GM19193 (cell line): ENCODE data around the gene DBH.

Experiments
- POLR2A ChIP-seq: IDR thresholded peaks from 4 replicates; pipeline ENCODE4 v1.6.1; 2011; ENCODE audit not compliant: insufficient read depth, insufficient read length; ENCODE audit errors: extremely low read depth

The DBH gene

DNA sequence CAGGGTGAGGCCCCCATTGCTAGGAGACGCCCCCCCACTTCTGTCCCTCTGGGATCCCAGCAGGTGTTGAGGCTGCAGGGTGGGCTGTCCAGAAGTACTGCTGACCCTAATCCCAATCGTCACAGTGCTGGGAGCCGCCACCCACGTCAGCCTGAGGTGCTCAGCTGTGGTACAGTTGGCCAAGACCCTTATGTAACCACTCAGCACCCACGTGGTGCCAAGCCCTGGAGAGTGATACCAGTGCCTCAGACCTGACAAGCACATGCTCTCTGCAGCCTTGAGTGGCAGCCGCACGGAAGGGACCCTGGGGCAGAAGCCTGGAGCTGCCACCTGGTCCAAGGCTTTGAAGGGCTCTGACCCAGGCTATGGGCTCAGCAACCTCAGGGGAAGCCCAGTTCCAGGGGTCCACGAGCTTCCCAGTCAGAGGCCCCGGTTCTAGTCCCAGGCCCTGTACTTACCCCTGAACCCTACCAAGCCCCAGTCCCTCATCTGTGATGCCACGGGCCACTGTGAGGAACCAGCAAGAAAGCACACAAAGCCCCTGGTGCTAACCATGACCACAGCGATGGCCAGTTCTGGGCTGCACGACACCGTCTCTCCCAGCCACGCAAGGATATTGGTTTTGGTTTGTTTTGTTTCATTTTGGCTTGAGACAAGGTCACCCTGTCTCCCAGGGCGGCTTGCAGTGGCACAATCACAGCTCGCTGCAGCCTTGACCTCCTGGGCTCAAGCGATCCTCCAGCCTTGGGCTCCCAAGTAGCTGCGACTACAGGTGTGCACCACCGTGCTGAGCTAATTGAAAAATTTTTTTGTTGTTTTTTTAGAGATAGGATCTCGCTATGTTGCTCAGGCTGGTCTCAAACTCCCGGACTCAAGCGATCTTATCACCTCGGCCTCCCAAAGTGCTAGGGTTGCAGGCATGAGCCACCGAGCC lies 50.7 kb downstream of the DBH start:
- TF ChIP-seq POLR2A, result no peak

DNA sequence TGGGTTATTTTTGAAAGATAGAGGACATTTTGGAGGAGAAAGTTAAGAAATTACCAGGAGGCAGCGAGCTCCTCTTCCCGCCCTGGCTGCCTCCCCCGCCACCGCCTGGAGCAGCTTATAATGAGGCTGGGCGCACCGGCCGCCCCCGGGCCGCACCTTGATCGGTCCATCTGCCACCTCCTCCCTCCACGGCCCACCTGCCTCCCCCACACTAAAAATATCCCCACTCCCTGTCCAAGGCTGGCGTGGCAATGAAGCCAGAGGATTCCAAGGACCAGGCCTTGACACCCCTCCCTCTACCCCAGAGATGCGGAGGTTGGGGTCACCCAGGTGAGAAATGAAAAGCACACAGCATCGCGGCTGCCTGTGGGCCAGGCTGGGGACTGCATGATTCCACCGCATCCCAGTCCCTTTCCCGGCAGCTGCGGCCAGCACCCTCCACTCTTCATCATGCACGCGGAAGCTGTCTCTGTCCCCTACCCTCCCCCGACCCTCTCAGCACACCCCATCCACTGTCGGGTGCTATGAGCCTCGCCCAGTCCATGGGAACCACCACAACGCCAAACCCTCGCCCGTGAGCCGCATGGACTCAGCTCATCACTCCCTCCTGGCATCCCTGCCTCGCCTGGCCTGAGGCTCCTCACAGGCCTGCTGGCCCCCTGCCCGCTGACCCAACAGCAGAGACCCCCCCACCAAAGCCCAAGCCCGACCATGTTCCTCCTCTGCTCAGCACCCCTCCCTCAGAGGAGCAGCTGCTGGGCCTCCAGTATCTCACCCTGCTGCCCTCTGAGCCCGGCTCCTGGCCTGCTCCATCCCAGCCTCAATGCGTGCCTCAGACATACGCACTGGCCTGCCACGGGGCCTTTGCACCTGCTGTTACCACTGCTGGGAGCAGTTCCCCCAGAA lies 51.9 kb downstream of the DBH start:
- TF ChIP-seq POLR2A, result no peak

GRCh38 chr9:133689151-133689763 lies 53.1 kb downstream of the DBH start:
- TF ChIP-seq POLR2A, result no peak

DNA sequence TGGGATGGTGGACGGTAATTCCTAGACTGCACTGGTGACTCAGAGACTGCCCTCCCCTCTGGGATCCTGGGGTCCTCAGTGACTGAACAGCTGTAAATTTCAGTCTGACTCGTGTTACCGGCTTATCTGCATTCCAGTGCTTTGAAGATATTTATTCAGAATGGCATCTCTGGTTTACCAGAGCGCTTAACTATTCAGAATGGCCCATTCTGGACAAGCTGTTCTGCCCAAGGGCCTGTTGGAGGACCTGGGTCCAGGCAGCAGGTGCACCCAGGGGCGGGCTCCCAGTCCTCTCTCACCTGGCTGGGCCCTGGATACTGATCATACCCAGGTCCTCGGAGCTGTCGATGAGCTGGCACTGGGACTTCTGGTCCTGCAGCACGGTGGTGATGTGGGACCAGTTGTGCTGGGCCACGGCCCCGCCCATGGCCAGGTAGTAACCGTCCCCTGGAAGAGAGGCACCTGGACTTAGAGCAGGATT lies 54.0 kb downstream of the DBH start:
- TF ChIP-seq POLR2A, result no peak

DNA sequence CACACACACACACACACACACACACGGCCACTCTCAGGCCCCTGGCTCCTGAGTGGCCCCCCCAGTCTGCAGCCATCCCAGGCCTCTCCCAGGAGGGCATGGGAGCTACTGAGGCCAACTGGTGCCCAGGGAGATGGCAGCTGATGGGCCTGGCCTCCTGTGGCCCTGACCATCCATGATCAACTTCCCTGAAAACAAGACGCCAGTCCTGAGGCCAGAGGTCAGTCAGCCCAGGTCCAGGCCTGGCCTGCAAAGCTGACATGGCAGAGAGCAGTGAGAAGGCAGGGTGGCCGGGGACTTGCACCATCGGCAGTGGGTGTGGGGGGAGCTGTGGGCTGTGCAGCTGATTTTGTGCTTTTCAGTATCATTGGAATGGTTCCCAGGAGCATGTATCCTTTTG lies 55.0 kb downstream of the DBH start:
- no peak for TF ChIP-seq POLR2A

DNA sequence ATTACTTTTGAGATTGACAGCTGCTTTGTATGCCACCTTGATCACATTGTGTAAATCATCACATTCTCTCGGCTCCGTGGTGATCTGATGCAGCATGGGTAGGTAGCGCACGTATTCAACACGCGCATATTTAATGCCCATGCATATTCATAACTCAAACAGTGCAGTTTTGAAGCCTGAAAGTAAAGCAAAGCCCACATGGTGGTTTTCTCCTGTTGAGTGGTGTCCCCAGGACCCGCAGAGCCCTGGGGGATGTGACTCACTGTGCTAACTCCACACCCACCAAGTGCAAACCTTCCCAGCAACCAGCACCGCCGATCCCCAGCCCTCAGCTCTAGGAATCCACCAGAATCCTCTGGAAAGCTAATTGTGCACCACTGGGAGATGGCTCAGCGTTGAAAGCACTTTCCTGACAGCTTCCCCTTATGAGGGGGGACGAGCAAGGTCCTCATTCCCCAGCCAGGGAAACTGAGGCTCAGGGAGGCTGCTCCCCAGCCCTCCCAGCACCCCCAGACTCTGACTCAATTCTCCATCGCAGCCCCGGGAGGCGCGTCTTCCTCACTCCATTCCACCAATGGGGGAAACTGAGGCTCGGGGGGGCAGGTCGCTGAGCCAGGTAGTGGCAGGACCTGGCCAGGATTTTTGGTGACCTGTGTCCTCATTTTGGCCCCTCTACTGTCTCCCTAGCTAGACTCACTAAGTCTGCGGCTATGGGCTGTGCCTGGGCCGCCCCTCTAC lies 55.6 kb downstream of the DBH start:
- no peak for TF ChIP-seq POLR2A

DNA sequence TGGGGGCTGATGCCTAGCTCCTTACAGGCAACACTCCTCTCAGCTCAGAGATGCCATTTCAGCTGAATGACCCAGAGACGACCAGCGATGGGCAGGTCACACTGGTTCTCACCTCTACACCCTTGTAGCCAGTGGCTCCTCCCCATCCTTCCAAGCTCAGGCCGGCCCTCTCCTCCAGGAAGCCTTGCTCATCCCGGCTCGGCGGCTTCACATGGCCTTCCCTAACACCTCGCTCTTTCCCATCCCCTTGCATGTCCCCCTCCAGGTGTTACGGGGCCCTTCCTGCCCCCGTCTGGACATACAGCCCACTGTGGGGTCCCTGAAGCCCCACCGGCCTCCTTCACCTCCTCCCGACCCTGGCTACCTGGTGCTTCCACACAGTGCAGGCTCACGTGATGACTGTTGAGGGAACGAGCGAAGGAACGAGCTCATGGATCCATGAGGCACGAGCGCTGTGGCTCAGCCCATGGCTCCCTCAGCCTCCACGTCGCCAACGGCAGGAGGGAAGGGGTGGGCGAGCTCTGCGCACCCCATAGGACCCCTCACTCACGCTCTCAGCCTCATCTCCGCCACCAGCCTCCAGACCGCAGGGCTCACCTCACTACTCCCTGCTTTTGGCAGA lies 56.3 kb downstream of the DBH start:
- TF ChIP-seq POLR2A, result no peak

DNA sequence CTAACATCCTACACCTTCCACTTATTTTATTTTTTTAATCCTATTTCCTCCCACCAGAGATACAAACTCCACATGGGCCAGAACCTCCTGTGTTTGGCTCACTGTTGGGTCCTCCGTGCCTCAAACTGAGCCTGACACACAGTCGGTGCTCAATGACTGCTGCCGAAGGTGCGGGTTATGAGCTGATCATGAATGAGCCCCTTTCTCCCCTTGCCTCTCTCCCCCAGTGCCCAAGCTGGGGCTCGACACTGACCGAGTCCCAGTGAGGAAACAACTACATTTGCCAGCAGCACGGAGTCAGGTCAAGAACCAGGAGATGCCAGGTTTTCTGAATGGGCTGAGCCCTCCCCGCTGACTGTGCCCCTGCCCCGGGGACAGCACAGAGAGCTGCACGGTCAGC lies 57.0 kb downstream of the DBH start:
- no peak for TF ChIP-seq POLR2A

GRCh38 chr9:133693703-133694529 lies 57.8 kb downstream of the DBH start:
- no peak for TF ChIP-seq POLR2A

GRCh38 chr9:133694686-133695085 lies 58.5 kb downstream of the DBH start:
- TF ChIP-seq POLR2A, result no peak

DNA sequence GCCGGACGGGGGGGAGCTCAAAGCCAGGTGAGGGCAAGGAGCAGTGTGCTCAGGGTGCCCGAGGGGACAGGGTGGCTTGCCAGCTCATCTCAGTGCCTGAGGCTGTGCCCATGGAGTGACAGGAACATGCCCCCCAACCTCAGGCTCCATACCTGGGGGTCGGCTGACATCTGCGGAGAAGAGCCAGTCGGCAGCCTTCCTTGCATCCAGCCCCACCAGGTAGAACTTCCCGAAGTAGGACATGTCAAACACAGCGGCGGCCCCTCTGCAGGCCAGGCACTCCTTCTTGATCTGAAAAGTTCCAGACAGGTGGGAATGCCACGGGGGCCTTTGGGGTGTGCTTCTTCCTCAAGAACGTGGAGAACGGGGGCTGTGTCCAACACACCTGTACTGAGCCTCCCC lies 59.9 kb downstream of the DBH start:
- TF ChIP-seq POLR2A, result no peak

GRCh38 chr9:133699546-133699945 lies 63.4 kb downstream of the DBH start:
- no peak for TF ChIP-seq POLR2A

DNA sequence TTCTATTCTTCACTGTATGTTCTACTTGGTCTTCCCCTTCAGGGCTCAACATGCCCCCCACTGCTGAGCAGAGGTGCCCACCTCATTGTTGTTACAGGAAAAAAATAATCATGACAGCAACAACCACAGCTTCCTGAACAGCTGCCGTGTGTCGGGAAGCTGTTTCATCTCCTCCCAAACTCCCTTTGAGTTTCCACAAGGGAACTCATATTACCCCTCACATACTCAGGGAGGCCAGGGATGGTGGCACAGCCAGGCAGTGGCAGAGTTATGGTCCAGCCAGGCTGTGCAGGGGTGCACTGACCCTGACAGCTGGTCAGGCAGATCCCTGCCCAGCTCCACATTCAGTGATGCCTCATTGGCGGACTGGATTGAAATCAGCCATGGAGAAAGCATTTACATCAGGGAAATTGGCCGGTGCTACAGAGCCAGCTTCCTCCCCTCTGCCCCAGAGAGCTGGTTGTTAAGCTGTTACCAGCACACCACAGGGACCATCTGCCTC lies 64.7 kb downstream of the DBH start:
- TF ChIP-seq POLR2A, result no peak
